Astrocyte (in vitro differentiated cells and primary cell): ENCODE measurements around the gene GMDS. TPM values are rescaled to one million over a fixed set of nuclear protein-coding genes. Genes with fewer than 3 reads are reported as not detected.

Source experiments
- DNase-seq: peaks from one replicate; pipeline ENCODE4 v3.0.0-alpha.2; 2010; ENCODE audit warnings: low read depth
- FAIRE-seq: peaks from 2 replicates; lab custom pipeline; 2011; peaks lifted over from hg19 to GRCh38; lab: Jason Lieb, UNC
- H2AFZ ChIP-seq: 2 replicates; pipeline ENCODE4 v1.6.0; 2012; ENCODE audit warnings: low read depth, low read length, inconsistent platforms
- H3K27ac ChIP-seq: 2 replicates; pipeline ENCODE4 v1.5.1; 2011; ENCODE audit warnings: low read depth, low read length, inconsistent platforms
- H3K27me3 ChIP-seq: 2 replicates; pipeline ENCODE4 v1.6.0; 2011; ENCODE audit warnings: low read length, inconsistent platforms; ENCODE audit not compliant: insufficient read depth
- H3K36me3 ChIP-seq: 2 replicates; pipeline ENCODE4 v1.5.1; 2011; ENCODE audit warnings: low read length, inconsistent platforms; ENCODE audit not compliant: insufficient read depth
- H3K4me1 ChIP-seq: 2 replicates; pipeline ENCODE4 v1.5.1; 2011; ENCODE audit warnings: low read length, inconsistent platforms; ENCODE audit not compliant: insufficient read depth
- H3K4me2 ChIP-seq: 2 replicates; pipeline ENCODE4 v1.6.0; 2012; ENCODE audit warnings: low read length, inconsistent platforms
- H3K4me3 ChIP-seq: 2 replicates; pipeline ENCODE4 v1.5.1; 2011; ENCODE audit warnings: low read depth, mild to moderate bottlenecking, low read length, inconsistent platforms; ENCODE audit not compliant: insufficient read depth
- H3K79me2 ChIP-seq: 2 replicates; pipeline ENCODE4 v1.6.0; 2012; ENCODE audit warnings: mild to moderate bottlenecking, low read length, inconsistent platforms; ENCODE audit not compliant: insufficient read depth
- H3K9ac ChIP-seq: 2 replicates; pipeline ENCODE4 v1.6.0; 2012; ENCODE audit warnings: mild to moderate bottlenecking, low read length, inconsistent platforms
- H3K9me3 ChIP-seq: 2 replicates; pipeline ENCODE4 v1.5.1; 2012; ENCODE audit warnings: low read depth, mild to moderate bottlenecking, low read length, inconsistent platforms; ENCODE audit not compliant: insufficient read depth
- H4K20me1 ChIP-seq: 2 replicates; pipeline ENCODE4 v1.6.0; 2012; ENCODE audit warnings: low read length, inconsistent platforms; ENCODE audit not compliant: insufficient read depth
- H3K27ac Mint-ChIP-seq: one replicate; pipeline ENCODE4 v1.8.0; 2021; ENCODE audit warnings: mild to moderate bottlenecking, mixed read lengths; ENCODE audit not compliant: unreplicated experiment
- H3K27me3 Mint-ChIP-seq: one replicate; pipeline ENCODE4 v1.8.0; 2021; ENCODE audit warnings: low read depth, mixed read lengths; ENCODE audit not compliant: unreplicated experiment
- H3K36me3 Mint-ChIP-seq: one replicate; pipeline ENCODE4 v1.8.0; 2021; ENCODE audit warnings: low read depth, mixed read lengths; ENCODE audit not compliant: unreplicated experiment
- H3K4me1 Mint-ChIP-seq: one replicate; pipeline ENCODE4 v1.8.0; 2021; ENCODE audit warnings: low read depth, mixed read lengths; ENCODE audit not compliant: unreplicated experiment
- H3K4me3 Mint-ChIP-seq: one replicate; pipeline ENCODE4 v1.8.0; 2021; ENCODE audit warnings: mild to moderate bottlenecking, moderate library complexity, mixed read lengths; ENCODE audit not compliant: unreplicated experiment
- H3K9me3 Mint-ChIP-seq: one replicate; pipeline ENCODE4 v1.8.0; 2021; ENCODE audit warnings: mild to moderate bottlenecking, mixed read lengths; ENCODE audit not compliant: unreplicated experiment
- CTCF ChIP-seq: IDR thresholded peaks from 2 replicates; pipeline ENCODE4 v1.5.1; 2011; ENCODE audit warnings: low read depth, mild to moderate bottlenecking, inconsistent platforms, low read length, moderate library complexity; ENCODE audit not compliant: insufficient read depth
- EZH2 ChIP-seq: IDR thresholded peaks from 2 replicates; pipeline ENCODE4 v1.6.1; 2012; ENCODE audit warnings: mild to moderate bottlenecking, low read length, inconsistent platforms; ENCODE audit not compliant: insufficient read depth
- total RNA-seq: library from RNA; stranded (reverse); gene quantifications from 2 replicates; pipeline ENCODE4 v1.2.1, GENCODE V29; 2021

Gene GMDS
- total RNA-seq, 1 donor from 2014 or later, result 9.4 TPM

GRCh38 chr6:1904466-1904799 is 341.0 kb downstream of the GMDS start:
- no peak for FAIRE-seq
- no peak for DNase-seq
- no peaks in the 10 kb centered on the region for H3K27me3 Mint-ChIP-seq
- Histone ChIP-seq H3K9ac (no peak overlapping the region), H3K27me3 (no peaks in the 10 kb centered on the region), H2AFZ (no peak overlapping the region), H4K20me1 (no peaks in the 10 kb centered on the region), H3K27ac (no peak overlapping the region), H3K9me3 (no peaks in the 10 kb centered on the region), H3K79me2 (no peaks in the 10 kb centered on the region), H3K4me1 (peaks cover 7% of the 10 kb centered on the region), H3K4me3 (no peak overlapping the region), H3K4me2 (no peak overlapping the region), H3K36me3 (no peaks in the 10 kb centered on the region)
- H3K4me3 Mint-ChIP-seq, result no peak overlapping the region
- TF ChIP-seq CTCF, result no peak
- TF ChIP-seq EZH2, result no peak
- H3K27ac Mint-ChIP-seq, result no peak overlapping the region
- no peaks in the 10 kb centered on the region for H3K9me3 Mint-ChIP-seq
- no peaks in the 10 kb centered on the region for H3K36me3 Mint-ChIP-seq
- peaks cover 11% of the 10 kb centered on the region for H3K4me1 Mint-ChIP-seq

GRCh38 chr6:1903780-1904465 is 341.5 kb downstream of the GMDS start:
- no peak for FAIRE-seq
- H3K27ac Mint-ChIP-seq, result no peak overlapping the region
- no peaks in the 10 kb centered on the region for H3K36me3 ChIP-seq

More at GRCh38 chr6:1903780-1904465, 341.5 kb downstream of the GMDS start:
- H3K9me3 ChIP-seq, result no peaks in the 10 kb centered on the region
- no peaks in the 10 kb centered on the region for H3K79me2 ChIP-seq
- Mint-ChIP-seq H3K9me3 (peaks cover 3% of the 10 kb centered on the region), H3K4me1 (peaks cover 11% of the 10 kb centered on the region), H3K36me3 (no peaks in the 10 kb centered on the region), H3K4me3 (no peak overlapping the region), H3K27me3 (no peaks in the 10 kb centered on the region)
- H3K27me3 ChIP-seq, result no peaks in the 10 kb centered on the region
- H3K4me2 ChIP-seq, result no peak overlapping the region
- H4K20me1 ChIP-seq, result no peaks in the 10 kb centered on the region
- TF ChIP-seq CTCF (no peak), EZH2 (no peak)
- H3K4me3 ChIP-seq, result no peak overlapping the region
- H3K4me1 ChIP-seq, result peaks cover 5% of the 10 kb centered on the region
- no peak overlapping the region for H2AFZ ChIP-seq
- no peak for DNase-seq
- no peak overlapping the region for H3K9ac ChIP-seq
- H3K27ac ChIP-seq, result no peak overlapping the region
